ENCODE data around the gene MS4A4E.

MS4A4E gene

GRCh38 chr11:60175860-60176275 lies 67.1 kb downstream of the MS4A4E start:
- no peak overlapping the region for H3K4me3 ChIP-seq (ENCODE audit: low read length)
- DNase-seq (ENCODE audit: low read depth), result no peak
- TF ChIP-seq, protein P1, sequence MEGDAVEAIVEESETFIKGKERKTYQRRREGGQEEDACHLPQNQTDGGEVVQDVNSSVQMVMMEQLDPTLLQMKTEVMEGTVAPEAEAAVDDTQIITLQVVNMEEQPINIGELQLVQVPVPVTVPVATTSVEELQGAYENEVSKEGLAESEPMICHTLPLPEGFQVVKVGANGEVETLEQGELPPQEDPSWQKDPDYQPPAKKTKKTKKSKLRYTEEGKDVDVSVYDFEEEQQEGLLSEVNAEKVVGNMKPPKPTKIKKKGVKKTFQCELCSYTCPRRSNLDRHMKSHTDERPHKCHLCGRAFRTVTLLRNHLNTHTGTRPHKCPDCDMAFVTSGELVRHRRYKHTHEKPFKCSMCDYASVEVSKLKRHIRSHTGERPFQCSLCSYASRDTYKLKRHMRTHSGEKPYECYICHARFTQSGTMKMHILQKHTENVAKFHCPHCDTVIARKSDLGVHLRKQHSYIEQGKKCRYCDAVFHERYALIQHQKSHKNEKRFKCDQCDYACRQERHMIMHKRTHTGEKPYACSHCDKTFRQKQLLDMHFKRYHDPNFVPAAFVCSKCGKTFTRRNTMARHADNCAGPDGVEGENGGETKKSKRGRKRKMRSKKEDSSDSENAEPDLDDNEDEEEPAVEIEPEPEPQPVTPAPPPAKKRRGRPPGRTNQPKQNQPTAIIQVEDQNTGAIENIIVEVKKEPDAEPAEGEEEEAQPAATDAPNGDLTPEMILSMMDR (IDR thresholded peaks at IDR 0.05; ENCODE audit: insufficient read depth, low read depth, low read length, missing control alignments), result no peak

DNA sequence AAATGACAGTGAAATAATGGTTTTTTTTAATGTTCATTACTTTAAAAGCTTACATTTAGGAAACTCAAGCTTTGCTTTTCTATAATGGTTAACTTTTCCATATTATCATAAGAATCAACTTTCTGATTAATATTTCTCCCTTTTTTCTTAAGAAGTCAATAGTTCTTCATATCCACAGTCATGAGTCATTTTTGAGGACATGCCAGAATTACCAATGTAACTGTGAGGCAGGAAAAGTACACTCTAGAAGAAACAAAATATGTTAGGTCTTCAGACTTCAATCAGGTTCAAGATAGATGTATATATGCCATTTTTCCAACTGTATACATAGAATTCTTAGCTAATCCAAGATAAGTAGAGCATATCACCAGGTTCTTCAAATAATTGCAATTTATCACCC lies 70.9 kb downstream of the MS4A4E start:
- TF ChIP-seq, protein P1 (IDR thresholded peaks at IDR 0.05; ENCODE audit: insufficient read depth, low read depth, low read length, missing control alignments), result no peak
- no peak for DNase-seq (ENCODE audit: low read depth)
- H3K4me3 ChIP-seq (ENCODE audit: low read length), result no peak overlapping the region

DNA sequence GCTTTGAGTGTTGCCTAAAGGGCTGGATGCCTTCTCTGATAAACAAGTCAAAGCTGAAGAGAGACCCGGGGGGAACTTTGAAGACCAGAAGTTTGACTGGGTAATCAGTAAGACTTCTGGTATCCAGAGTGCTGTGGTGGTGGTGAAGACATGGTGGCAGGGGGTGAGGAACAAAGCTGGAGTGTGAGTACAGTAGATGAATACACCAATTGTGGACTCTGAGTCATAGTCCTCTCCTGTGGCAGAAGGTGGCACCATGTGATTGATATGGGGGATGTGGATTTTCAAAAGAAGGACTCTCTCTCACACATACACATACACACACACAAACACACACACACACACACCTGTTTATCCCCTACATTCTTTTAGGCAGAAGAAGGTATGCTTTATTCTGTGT lies 72.4 kb downstream of the MS4A4E start:
- TF ChIP-seq, protein P1 (IDR thresholded peaks at IDR 0.05; ENCODE audit: insufficient read depth, low read depth, low read length, missing control alignments), result no peak
- DNase-seq (ENCODE audit: low read depth), result no peak
- H3K4me3 ChIP-seq (ENCODE audit: low read length), result no peak overlapping the region

GRCh38 chr11:60169264-60169915 lies 73.5 kb downstream of the MS4A4E start:
- DNase-seq (ENCODE audit: low read depth), result peak; percentile 97
- TF ChIP-seq, protein P1 (IDR thresholded peaks at IDR 0.05; ENCODE audit: insufficient read depth, low read depth, low read length, missing control alignments), result peak; percentile 58
- H3K4me3 ChIP-seq (ENCODE audit: low read length), result no peak overlapping the region

DNA sequence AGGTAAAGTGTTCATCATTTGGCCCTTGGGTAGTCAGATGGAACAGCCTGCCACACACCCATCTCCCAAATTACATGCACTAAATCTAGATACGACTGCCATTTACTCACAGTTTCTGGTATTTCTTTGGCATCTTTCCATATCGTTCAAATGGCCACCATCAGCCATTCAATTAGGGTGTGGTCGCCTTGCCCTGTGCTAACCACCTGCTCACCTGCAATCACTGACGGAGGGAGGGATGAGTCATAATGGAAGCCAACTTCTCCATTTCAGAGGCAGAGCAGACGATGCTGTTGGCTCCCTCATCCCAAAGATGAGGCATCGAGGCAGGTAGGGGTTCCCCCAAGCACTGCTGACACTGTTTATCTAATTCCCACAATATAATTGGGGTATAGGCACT lies 74.6 kb downstream of the MS4A4E start:
- peak; percentile 50 for DNase-seq (ENCODE audit: low read depth)
- TF ChIP-seq, protein P1 (IDR thresholded peaks at IDR 0.05; ENCODE audit: insufficient read depth, low read depth, low read length, missing control alignments), result no peak
- H3K4me3 ChIP-seq (ENCODE audit: low read length), result no peak overlapping the region

DNA sequence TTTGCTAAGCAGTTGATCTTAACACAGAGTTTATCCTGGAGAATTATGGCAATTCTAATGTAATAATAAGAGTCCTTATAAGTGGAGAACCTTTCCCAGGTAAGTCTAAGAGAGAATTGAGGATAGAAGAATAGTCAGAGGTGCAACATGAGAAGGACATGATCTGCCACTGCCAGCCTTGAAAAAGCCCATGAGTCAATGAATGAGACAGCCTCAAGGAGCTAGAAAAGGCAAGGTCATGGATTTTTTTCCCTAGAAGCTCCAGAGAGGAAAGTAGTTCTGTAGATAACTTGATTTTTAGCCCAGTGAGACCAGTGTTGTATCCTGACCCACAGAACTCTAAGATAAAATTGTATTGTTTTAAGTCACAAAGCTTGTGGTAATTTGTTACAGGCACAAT lies 77.0 kb downstream of the MS4A4E start:
- TF ChIP-seq, protein P1 (IDR thresholded peaks at IDR 0.05; ENCODE audit: insufficient read depth, low read depth, low read length, missing control alignments), result no peak
- no peak overlapping the region for H3K4me3 ChIP-seq (ENCODE audit: low read length)
- peak; percentile 62 for DNase-seq (ENCODE audit: low read depth)

DNA sequence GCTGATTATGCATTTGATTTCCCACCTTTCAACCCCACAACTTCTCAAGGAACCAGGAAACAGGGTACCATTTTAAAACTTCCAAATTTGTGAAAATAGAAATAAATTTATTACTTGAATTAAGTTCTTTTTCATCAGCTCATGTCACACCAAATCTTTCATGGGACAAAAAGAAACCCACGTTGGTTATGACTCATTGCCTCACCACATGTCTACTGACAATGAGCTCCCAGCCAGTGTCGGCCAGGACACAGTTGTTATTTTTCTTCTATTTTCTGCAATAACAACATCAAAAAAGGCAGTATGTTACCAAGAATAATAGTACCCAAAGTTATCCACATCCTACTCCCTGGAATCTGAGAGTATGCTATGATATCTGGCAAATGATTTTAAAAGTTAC lies 77.4 kb downstream of the MS4A4E start:
- DNase-seq (ENCODE audit: low read depth), result peak; percentile 24
- H3K4me3 ChIP-seq (ENCODE audit: low read length), result no peak overlapping the region
- TF ChIP-seq, protein P1 (IDR thresholded peaks at IDR 0.05; ENCODE audit: insufficient read depth, low read depth, low read length, missing control alignments), result no peak
